GM11168 (cell line): ENCODE data around the gene WNT8B.

ENCODE experiments used
- in situ Hi-C: fragments of 300-500 bp; cut with MboI; formaldehyde crosslinking; loops from one replicate; pipeline ENCODE4 v1.12.0; 2022; ENCODE audit warnings: low sequenced_read_pairs; ENCODE audit not compliant: unreplicated experiment

WNT8B gene, protein sequence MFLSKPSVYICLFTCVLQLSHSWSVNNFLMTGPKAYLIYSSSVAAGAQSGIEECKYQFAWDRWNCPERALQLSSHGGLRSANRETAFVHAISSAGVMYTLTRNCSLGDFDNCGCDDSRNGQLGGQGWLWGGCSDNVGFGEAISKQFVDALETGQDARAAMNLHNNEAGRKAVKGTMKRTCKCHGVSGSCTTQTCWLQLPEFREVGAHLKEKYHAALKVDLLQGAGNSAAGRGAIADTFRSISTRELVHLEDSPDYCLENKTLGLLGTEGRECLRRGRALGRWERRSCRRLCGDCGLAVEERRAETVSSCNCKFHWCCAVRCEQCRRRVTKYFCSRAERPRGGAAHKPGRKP

DNA sequence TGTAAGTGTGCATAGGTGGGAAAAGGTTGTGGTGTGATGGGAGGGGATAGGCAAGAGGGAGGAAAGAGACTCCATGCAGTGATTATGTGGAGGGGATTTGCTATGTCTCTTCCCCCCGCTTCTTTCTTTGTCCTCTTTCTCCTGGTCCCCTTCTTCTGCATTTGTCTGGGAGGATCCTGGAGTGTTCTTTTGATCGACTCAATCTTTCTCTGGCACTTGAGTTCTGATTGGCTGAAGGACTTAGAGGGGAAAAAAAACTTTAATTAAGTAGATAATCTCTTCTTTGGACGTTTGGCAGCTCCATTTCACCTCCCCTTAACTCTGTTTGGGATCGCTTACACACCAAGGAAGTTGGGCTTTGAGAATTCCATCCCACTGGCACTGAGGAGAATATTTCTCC lies at the start of gene WNT8B:
Gene WNT8B, plus strand, starts transcription at position 301 of the 400 bp plus-strand sequence. CDS start 160 bp downstream, outside the sequence.
- in situ Hi-C loops = no loop called here

DNA sequence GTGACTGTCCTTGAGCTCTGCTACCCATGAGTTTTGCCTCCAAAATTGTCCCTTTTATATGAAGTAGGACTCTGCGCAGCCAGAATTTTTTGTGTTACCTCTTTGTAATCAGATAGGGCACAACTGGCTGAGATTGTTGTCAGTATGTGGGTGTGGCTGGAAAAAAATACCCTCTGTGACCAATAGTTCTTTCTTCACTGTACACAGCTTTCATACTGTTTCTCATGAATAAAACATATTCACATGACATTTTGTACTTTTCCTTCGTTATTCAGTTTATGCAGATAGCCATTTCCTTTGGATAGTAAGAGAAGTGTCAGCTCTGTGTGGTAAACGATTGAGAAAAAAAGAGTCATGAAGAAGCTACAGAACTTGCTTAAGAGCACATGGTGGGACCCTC lies 49.6 kb upstream of the WNT8B start:
- in situ Hi-C loops = no loop called here

DNA sequence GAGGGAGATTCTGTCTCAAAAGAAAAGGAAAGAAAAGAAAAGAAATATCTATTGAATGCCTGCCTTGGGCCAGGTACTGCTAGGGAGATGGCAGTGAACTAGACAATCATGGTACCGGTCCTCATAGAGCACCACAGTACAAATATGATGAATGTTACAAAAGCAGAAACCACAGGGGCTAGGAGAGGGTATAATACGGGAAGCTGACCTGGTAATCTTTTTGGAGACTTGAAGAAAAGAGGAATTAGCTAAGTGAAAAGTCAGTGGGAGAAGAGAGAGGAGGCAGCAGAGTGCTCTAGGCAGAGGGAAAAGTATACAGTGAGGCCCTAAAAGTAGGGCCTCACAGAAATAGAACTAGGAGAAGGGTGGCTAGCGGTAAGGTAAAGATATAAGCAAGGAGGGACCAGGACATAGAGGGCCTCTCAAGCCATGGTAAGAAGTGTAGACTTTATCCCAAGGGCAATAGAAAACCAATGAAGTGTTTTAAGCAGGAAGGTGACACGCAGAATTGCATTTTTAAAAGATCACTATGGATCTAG lies 42.8 kb upstream of the WNT8B start:
- in situ Hi-C loops = no loop called here

DNA sequence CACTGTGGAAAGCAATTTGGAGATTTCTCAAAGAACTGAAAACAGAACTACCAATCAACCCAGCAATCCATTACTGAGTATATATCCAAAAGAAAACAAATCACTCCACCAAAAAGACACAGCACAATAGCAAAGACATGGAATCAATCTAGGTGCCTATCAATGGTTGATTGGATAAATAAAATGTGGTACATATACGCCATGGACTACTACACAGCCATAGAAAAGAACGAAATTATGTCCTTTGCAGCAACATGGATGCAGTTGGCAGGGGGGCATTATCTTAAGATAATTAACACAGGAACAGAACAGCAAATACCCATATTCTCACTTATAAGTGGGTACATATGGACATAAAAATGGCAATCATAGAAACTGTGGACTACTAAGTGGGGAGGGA lies 35.4 kb upstream of the WNT8B start:
- in situ Hi-C loops = no loop called here

DNA sequence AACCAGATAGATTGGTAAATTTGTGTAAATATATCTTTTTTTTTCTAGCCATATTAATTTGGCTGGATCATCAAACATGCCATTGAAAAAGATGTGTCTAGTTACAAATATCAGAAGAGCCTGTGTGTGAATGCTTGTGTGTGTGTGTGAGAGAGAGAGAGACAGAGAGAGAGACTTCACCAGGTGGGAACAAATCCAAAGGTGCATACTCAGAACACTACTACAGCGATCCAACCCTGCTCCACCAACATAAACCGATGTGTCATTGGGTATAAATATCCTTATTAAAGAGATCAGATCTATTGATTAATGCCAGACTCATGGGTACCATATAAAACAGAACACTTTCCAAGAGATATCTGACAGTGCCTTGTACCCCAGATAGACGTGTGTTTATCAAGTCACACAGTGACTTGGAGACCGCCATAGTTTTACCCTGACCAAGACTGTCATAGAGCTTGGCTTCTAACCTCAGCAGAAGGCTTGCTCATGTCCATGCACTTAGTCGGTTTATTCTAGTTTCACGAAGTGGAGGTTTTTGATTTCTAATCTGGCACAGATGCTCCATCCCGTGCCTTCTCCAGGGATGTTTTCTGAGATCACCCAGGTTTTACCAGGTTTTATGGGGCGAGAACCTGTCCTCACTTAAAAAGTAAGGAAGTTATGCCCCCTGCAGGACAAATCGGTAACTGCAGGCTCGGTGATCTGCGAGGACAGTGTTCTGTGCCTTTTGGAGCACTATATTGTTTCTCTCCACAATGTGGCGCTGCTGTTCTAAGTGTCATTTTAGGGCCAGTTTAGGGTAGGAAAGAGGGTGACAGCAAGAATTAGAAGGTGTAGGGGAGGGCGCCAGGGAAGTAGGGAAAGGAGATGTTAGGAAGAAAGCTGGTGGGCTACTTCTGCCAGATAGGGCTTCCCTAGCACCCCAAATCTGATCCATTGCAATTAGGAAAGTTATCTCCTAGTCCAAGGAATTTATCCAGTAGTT lies 29.3 kb upstream of the WNT8B start:
- in situ Hi-C loops = loop anchor here (5.0 kb wide), 1 partner anchor 91 kb away; no protein-coding TSS in a partner anchor

DNA sequence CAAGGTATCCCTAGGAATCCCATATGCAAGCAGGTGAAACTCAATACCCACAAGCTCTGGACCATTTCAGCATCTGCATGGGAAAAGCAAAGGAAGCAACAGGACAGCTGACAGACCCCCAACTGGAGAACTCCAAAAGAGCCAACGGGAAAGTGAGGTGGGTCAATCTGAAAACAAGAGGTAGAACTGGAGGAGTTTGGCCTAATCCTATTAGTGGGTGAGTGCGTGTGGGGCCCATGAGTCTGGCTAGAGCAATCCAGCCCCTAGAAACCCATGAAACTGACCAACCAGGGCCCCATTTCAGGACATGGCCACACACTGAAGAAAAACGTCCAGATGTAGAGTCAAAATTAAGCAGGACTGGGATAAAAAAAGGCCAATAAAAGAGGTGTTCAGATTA lies 26.6 kb upstream of the WNT8B start:
- in situ Hi-C loops = no loop called here

DNA sequence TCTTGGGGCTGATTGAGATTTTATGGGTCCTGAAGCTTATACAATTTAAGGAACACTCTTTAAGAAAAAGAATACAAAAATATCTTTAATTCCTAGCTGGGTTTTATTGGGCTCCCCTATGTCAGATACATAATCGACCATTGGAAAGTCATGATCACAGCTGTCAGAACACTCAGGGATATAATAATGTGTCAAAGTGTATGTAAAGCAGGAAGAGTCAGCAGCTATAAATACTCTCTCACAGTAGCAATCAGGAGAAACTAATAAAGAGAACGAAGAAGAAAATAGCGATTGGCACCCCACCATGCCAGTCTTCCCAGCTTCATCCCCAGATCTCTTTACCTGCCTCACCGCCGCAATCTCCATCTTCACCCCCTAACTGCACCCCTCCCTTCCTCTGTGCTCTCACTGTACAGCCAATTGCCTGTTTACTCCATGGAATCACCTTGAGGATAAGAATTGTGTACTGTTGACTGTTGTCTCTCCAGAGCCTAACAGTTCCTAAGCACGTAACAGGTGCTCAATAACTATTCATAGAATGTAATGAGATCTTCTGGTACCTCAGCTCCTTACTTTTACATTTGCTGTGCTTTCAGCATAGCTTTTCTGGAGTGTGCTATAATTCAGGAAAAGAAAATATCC lies 24.0 kb upstream of the WNT8B start:
- in situ Hi-C loops = no loop called here

GRCh38 chr10:100442548-100442947 lies 20.3 kb upstream of the WNT8B start:
- in situ Hi-C loops = no loop called here

- in situ Hi-C loops = no loop called here
Observed at GRCh38 chr10:100446130-100446761, 16.6 kb upstream of the WNT8B start.

DNA sequence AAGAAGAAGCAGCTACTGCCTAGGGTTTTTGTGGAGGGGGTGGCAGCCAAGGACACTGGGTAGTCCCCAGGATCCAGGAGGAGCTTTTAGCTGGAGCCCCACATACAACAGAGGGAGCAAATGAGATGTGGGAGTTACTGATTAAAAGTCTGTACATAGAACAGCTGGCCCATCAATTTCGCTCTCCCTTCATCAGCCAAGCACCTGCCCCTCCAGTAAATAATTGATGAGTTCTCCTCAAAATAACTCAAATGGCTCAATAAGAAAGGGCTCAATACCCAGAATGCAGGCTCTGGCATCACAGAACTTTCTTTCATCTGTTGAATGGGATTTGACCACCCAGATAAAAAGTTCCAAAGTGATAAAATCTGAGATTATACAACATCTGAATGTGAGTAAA lies 15.1 kb upstream of the WNT8B start:
- in situ Hi-C loops = no loop called here

DNA sequence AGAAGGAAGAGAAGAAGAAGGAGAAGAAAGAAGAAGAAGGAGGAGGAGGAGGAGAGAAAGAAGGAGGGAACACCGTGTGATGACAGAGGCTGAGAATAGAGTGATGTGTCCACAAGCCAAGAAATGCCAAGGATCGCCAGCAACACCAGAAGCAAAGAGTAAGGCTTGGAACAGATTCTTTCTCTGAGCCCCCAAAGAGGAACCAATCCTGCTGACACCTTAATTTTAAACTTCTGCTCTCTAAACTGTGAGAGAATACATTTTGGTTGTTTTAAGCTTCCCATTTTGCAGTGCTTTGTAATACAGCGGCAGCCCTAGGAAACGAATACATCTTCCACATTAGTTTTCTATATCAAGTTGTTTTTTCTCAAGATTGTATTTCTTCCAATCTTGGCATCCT lies 13.9 kb upstream of the WNT8B start:
- in situ Hi-C loops = no loop called here

GRCh38 chr10:100468322-100468721 lies 5.5 kb downstream of the WNT8B start:
- in situ Hi-C loops = no loop called here

DNA sequence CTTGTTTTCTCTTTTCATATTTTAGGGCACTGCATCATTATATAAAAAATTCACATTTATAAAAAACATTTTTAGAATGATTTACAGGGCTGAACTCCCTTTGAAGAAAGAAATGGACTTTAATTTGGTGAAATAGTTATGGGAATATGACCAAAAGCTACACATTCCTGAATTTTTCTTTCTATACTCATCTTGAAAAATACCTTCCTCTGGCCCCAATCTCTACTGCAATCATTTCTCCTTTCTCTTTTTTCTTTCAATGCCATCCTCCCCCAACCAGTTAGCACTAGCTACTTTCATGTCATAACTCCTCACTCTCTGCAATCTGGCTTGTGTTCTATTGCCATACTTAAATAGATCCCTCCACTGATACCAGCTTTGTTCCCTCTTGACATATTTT lies 6.2 kb downstream of the WNT8B start:
- in situ Hi-C loops = no loop called here

DNA sequence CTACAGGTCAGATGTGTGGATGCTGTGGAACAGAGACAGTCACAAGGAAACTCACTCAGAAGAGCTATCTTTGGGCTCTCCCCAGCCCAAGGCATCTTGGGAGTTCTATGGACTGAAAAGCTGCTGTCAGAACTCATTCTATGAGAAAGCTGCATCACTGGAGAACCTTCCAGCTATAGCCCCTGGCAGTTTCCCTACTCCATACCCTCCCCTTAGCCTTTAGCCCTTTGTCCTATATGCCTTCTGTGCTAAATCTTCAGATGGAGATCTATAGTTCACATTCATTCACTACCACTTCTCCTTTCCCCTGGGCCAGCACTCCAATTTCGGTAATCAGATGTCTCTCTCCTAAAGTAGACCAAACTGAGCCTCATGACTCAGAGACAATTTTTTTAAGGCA lies 6.9 kb downstream of the WNT8B start:
- in situ Hi-C loops = no loop called here

DNA sequence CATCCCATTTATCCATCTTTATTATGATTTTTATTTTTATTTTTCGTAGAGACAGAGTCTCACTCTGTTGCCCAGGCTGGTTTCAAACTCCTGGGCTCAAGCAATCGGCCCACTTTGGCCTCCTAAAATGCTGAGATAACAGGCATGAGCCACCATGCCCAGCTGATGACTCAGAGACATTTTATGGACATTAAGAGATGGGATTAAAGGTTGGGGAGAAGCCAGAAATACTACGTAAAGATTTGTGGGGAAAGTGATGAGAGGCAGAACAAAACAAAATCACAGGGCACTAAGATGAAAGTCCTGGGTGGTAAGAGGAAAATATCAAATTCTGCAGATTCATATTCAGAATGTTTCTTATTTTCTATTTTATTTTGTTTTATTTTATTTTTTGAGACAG lies 7.6 kb downstream of the WNT8B start:
- in situ Hi-C loops = no loop called here

GRCh38 chr10:100477970-100478369 lies 15.2 kb downstream of the WNT8B start:
- in situ Hi-C loops = no loop called here

DNA sequence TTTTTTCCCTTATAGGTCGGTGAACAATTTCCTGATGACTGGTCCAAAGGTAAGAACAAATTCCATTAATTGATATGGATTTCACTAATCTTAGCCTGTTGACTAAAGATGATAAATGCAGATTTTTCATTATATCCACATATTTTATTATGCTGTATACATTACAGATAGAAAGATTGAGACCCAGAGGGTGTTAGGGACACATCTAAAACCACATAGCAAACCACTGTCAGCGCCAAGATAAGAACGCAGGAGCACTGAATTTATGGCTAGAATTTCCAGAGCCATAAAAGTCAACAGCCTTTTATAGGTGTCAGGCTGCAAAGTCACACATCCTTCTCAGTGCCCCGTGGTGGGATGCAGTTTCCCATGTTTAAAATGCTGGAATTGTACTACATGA lies 16.2 kb downstream of the WNT8B start:
- in situ Hi-C loops = no loop called here

- in situ Hi-C loops = no loop called here
Observed at GRCh38 chr10:100480002-100480401, 17.2 kb downstream of the WNT8B start.

DNA sequence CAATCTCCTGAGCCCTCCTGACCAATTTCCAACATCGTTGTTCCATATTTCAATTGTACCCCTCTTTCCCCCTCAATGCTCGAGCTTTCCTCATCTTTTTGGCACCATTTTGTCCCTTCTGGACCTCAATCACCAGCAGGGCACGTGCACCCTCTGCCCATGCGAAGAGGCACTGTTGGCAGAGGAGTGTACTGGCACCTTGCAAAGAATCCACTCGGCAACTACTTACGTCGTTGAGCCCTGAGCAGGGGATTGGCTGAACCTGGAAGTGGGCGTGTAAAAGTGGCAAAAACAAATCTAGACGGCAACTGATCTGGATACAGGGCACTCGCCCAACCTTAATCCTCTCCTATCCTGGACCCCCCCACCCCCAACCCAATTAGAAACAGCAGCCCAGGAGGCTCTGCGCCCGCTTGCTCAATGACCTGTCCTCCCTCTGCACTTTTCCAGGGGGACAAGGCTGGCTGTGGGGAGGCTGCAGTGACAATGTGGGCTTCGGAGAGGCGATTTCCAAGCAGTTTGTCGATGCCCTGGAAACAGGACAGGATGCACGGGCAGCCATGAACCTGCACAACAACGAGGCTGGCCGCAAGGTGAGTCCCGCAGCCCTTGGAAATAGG lies 18.8 kb downstream of the WNT8B start:
- in situ Hi-C loops = no loop called here
